Liver (tissue), 9 donors: ENCODE results near the gene PALLD. TPM values are rescaled to one million over a fixed set of nuclear protein-coding genes. Genes with fewer than 3 reads are reported as not detected.

ENCODE experiments used
- DNase-seq: peaks from one replicate; pipeline ENCODE4 v3.0.0-alpha.2; 2017; ENCODE audit warnings: low spot score
- H3K27ac ChIP-seq, 2 donors: one replicate each; pipeline ENCODE4 v1.7.0; 2013; ENCODE audit warnings: inconsistent platforms in 2 of 2, low read length in 2 of 2, control low read depth in 1 of 2, low read depth in 1 of 2, mild to moderate bottlenecking in 1 of 2
- H3K27me3 ChIP-seq, 4 donors: one replicate each; pipeline versions ENCODE4 v1.6.1 to v1.7.0; 2013; ENCODE audit warnings: low read length in 3 of 4, inconsistent platforms in 1 of 4, mild to moderate bottlenecking in 1 of 4, moderate library complexity in 1 of 4; ENCODE audit not compliant: control insufficient read depth in 4 of 4, insufficient read depth in 4 of 4
- H3K36me3 ChIP-seq, 4 donors: one replicate each; pipeline versions ENCODE4 v1.6.1 to v1.7.0; 2013; ENCODE audit warnings: low read length in 3 of 4, mild to moderate bottlenecking in 3 of 4, low read depth in 1 of 4, moderate library complexity in 1 of 4; ENCODE audit not compliant: control insufficient read depth in 4 of 4, insufficient read depth in 3 of 4
- H3K4me1 ChIP-seq, 4 donors: one replicate each; pipeline versions ENCODE4 v1.6.1 to v1.7.0; 2013; ENCODE audit warnings: low read length in 3 of 4, mild to moderate bottlenecking in 3 of 4, moderate library complexity in 1 of 4; ENCODE audit not compliant: control insufficient read depth in 4 of 4, insufficient read depth in 4 of 4
- H3K4me3 ChIP-seq, 3 donors: one replicate each; pipeline versions ENCODE4 v1.6.1 to v1.7.0; 2013; ENCODE audit warnings: low read length in 3 of 3, control low read depth in 1 of 3, low read depth in 1 of 3, mild to moderate bottlenecking in 1 of 3
- H3K9ac ChIP-seq, 2 donors: one replicate each; pipeline ENCODE4 v1.7.0; 2013; ENCODE audit warnings: low read length in 2 of 2, mild to moderate bottlenecking in 2 of 2, moderate library complexity in 2 of 2, control low read depth in 1 of 2, low read depth in 1 of 2
- H3K9me3 ChIP-seq, 4 donors: one replicate each; pipeline versions ENCODE4 v1.6.1 to v1.7.0; 2013; ENCODE audit warnings: low read length in 3 of 4; ENCODE audit not compliant: control insufficient read depth in 4 of 4
- ATF3 ChIP-seq: IDR thresholded peaks from 2 replicates; pipeline ENCODE4 v1.6.1; 2016; ENCODE audit warnings: antibody characterized with exemption
- CTCF ChIP-seq: fragments of 150-350 bp; IDR thresholded peaks from 2 replicates; pipeline ENCODE4 v1.5.1; 2017; ENCODE audit warnings: improper control_type of control experiment, low read depth, low read length; ENCODE audit not compliant: missing input control
- EGR1 ChIP-seq, 2 donors: IDR thresholded peaks; 2 replicates each; pipeline ENCODE4 v1.6.1; 2016 to 2018; ENCODE audit warnings: antibody characterized with exemption in 2 of 2, low read depth in 2 of 2
- FOXA1 ChIP-seq: IDR thresholded peaks from 2 replicates; pipeline ENCODE4 v1.6.1; 2016; ENCODE audit warnings: antibody characterized with exemption
- FOXA2 ChIP-seq: IDR thresholded peaks from 2 replicates; pipeline ENCODE4 v1.6.1; 2016; ENCODE audit warnings: antibody characterized with exemption
- GABPA ChIP-seq, 2 donors: IDR thresholded peaks in 1 of 2; conservative IDR thresholded peaks in 1 of 2; 2 replicates each; pipeline ENCODE4 v1.6.1; 2016; ENCODE audit warnings: antibody characterized with exemption in 2 of 2, mild to moderate bottlenecking in 1 of 2, moderate library complexity in 1 of 2
- HNF4A ChIP-seq, 2 donors: conservative IDR thresholded peaks; 2 replicates each; pipeline ENCODE4 v1.6.1; 2016; ENCODE audit warnings: antibody characterized with exemption in 2 of 2, mild to moderate bottlenecking in 2 of 2
- HNF4G ChIP-seq: IDR thresholded peaks from 2 replicates; pipeline ENCODE4 v1.6.1; 2016; ENCODE audit warnings: antibody characterized with exemption
- JUND ChIP-seq, 2 donors: IDR thresholded peaks; 2 replicates each; pipeline ENCODE4 v1.6.1; 2016; ENCODE audit warnings: antibody characterized with exemption in 2 of 2
- MAX ChIP-seq: IDR thresholded peaks from 2 replicates; pipeline ENCODE4 v1.6.1; 2016; ENCODE audit warnings: antibody characterized with exemption
- NR2F2 ChIP-seq: IDR thresholded peaks from 2 replicates; pipeline ENCODE4 v1.6.1; 2016; ENCODE audit warnings: antibody characterized with exemption
- RAD21 ChIP-seq, 2 donors: IDR thresholded peaks; 2 replicates each; pipeline ENCODE4 v1.6.1; 2016; ENCODE audit warnings: antibody characterized with exemption in 2 of 2, mild to moderate bottlenecking in 2 of 2
- REST ChIP-seq: IDR thresholded peaks from 2 replicates; pipeline ENCODE4 v1.6.1; 2016; ENCODE audit warnings: antibody characterized with exemption, mild to moderate bottlenecking
- RXRA ChIP-seq, 2 donors: IDR thresholded peaks; 2 replicates each; pipeline ENCODE4 v1.6.1; 2017 to 2018; ENCODE audit warnings: antibody characterized with exemption in 2 of 2, mild to moderate bottlenecking in 1 of 2
- SP1 ChIP-seq: IDR thresholded peaks from 2 replicates; pipeline ENCODE4 v1.6.1; 2018; ENCODE audit warnings: antibody characterized with exemption, mild to moderate bottlenecking
- TAF1 ChIP-seq: conservative IDR thresholded peaks from 2 replicates; pipeline ENCODE4 v1.6.1; 2016; ENCODE audit warnings: antibody characterized with exemption, mild to moderate bottlenecking
- YY1 ChIP-seq: IDR thresholded peaks from 2 replicates; pipeline ENCODE4 v1.6.1; 2016; ENCODE audit warnings: antibody characterized with exemption, mild to moderate bottlenecking
- ZBTB33 ChIP-seq: IDR thresholded peaks from 2 replicates; pipeline ENCODE4 v1.6.1; 2016; ENCODE audit warnings: antibody characterized with exemption
- WGBS: extraction: QIAGEN DNeasy Blood & Tissue Kit; methylation state at CpG from one replicate; pipeline ENCODE4 v1.1.7; 2013; 5-methylcytosine and 5-hydroxymethylcytosine counted together
- polyA plus RNA-seq, 2 donors: library from polyadenylated mRNA; stranded (reverse) in 1 of 2; unstranded in 1 of 2; fragments of 200-250 nt in 1 of 2; fragments of >200 nt in 1 of 2; fragmentation: Nextera tagmentation in 1 of 2; extraction: Ambion mirVana in 1 of 2; gene quantifications; one replicate each; pipeline versions ENCODE4 v1.2.1 to v1.2.3, GENCODE V29; 2013 to 2015
- total RNA-seq, 2 donors: library from RNA; depleted of rRNA; stranded (reverse); fragments of >200 nt; gene quantifications; one replicate each; pipeline ENCODE4 v1.2.3, GENCODE V29; 2014
- donor health status: healthy.
- donor health status: healthy.
- donor health status: healthy.
- donor health status: healthy.
- donor health status: healthy.

The PALLD gene
- total and polyA plus RNA-seq, 4 donors, result 9.0 to 26.3 (median 14.7) TPM

- Histone ChIP-seq H3K36me3 (no peaks in the 10 kb centered on the region), H3K4me1 (no peaks in the 10 kb centered on the region), H3K4me3 (no peak overlapping the region), H3K27me3 (no peaks in the 10 kb centered on the region), H3K9me3 (no peaks in the 10 kb centered on the region), H3K27ac (no peak overlapping the region), H3K9ac (no peak overlapping the region)
- TF ChIP-seq FOXA2, result no peak
- no peak for TF ChIP-seq REST
- TF ChIP-seq ZBTB33, result no peak
- no peak for TF ChIP-seq TAF1
- TF ChIP-seq JUND (IDR thresholded peaks at IDR 0.05), result no peak
- no peak for TF ChIP-seq EGR1 (IDR thresholded peaks at IDR 0.05; ENCODE audit: low read depth in 2 of 2)
- TF ChIP-seq RAD21 (IDR thresholded peaks at IDR 0.05), result no peak
- no peak for TF ChIP-seq MAX
- TF ChIP-seq YY1, result no peak
- TF ChIP-seq FOXA1, result no peak
- no peak for TF ChIP-seq GABPA (IDR thresholded peaks at IDR 0.05 in 1 of 2, conservative IDR thresholded peaks at IDR 0.05 in 1 of 2)
- TF ChIP-seq RXRA (IDR thresholded peaks at IDR 0.05), result no peak
- no peak for TF ChIP-seq CTCF
- TF ChIP-seq NR2F2, result no peak
- 96% methylated on average over 8 of the region's 8 CpGs for WGBS
- DNase-seq, result no peak
Observed at GRCh38 chr4:168678751-168679366, 182.0 kb downstream of the PALLD start.

- Histone ChIP-seq H3K9me3 (no peaks in the 10 kb centered on the region), H3K4me3 (no peak overlapping the region), H3K27ac (no peak overlapping the region), H3K36me3 (no peaks in the 10 kb centered on the region), H3K4me1 (no peaks in the 10 kb centered on the region), H3K9ac (no peak overlapping the region), H3K27me3 (no peaks in the 10 kb centered on the region)
- WGBS, result 94% methylated on average over 3 of the region's 3 CpGs
- no peak for DNase-seq
- TF ChIP-seq RAD21 (IDR thresholded peaks at IDR 0.05), result no peak
- no peak for TF ChIP-seq SP1
- TF ChIP-seq CTCF, result no peak
- TF ChIP-seq MAX, result no peak
- TF ChIP-seq NR2F2, result no peak
- no peak for TF ChIP-seq TAF1
- no peak for TF ChIP-seq EGR1 (IDR thresholded peaks at IDR 0.05; ENCODE audit: low read depth in 2 of 2)
- no peak for TF ChIP-seq YY1
- TF ChIP-seq JUND (IDR thresholded peaks at IDR 0.05), result no peak
- no peak for TF ChIP-seq FOXA2
- TF ChIP-seq ATF3, result no peak
- no peak for TF ChIP-seq HNF4G
- no peak for TF ChIP-seq FOXA1
- TF ChIP-seq GABPA (IDR thresholded peaks at IDR 0.05 in 1 of 2, conservative IDR thresholded peaks at IDR 0.05 in 1 of 2), result no peak
- no peak for TF ChIP-seq RXRA (IDR thresholded peaks at IDR 0.05)
- no peak for TF ChIP-seq HNF4A (conservative IDR thresholded peaks at IDR 0.05)
Observed at GRCh38 chr4:168679397-168679796, 182.5 kb downstream of the PALLD start.
